BJ (cell line): Measurements from ENCODE around the gene SACS. TPM values are rescaled to one million over a fixed set of nuclear protein-coding genes. Genes with fewer than 3 reads are reported as not detected.
A peak's percentile ranks its signal among the peaks of the same experiment; 100 is the strongest.

Source experiments
- CTCF ChIA-PET: fragments of 350-600 bp; formaldehyde crosslinking; extraction: SDS; loops from one replicate; lab custom pipeline; 2021; ENCODE audit warnings: antibody characterized with exemption, inconsistent platforms; lab: Yijun Ruan, JAX
- POLR2A ChIA-PET: fragments of 300-600 bp; sonication (Branson Sonifier 250); formaldehyde crosslinking; extraction: SDS; loops from one replicate; lab custom pipeline; 2021; ENCODE audit warnings: antibody characterized with exemption; lab: Charles Lee
- DNase-seq: peaks from one replicate; pipeline ENCODE4 v3.0.0-alpha.2; 2011; ENCODE audit warnings: low read depth
- H3K27me3 ChIP-seq: 2 replicates; pipeline ENCODE4 v1.6.0; 2011; ENCODE audit warnings: low read length; ENCODE audit not compliant: control insufficient read depth, insufficient read depth
- H3K36me3 ChIP-seq: 2 replicates; pipeline ENCODE4 v1.5.1; 2011; ENCODE audit warnings: low read length; ENCODE audit not compliant: control insufficient read depth, insufficient read depth
- H3K4me3 ChIP-seq: 2 replicates; pipeline ENCODE4 v1.5.1; 2011; ENCODE audit warnings: low read depth, mild to moderate bottlenecking, control low read depth, low read length
- polyA plus RNA-seq: library from polyadenylated mRNA; depleted of rRNA; stranded (reverse); fragments of >200 nt; gene quantifications from 2 replicates; pipeline ENCODE4 v1.2.3, GENCODE V29; 2011
- TF ChIP-seq, protein P1 (sequence below): IDR thresholded peaks from 2 replicates; pipeline ENCODE4 v1.5.1; 2011; ENCODE audit warnings: low read depth, mild to moderate bottlenecking, control low read depth, inconsistent platforms, low read length, moderate library complexity; ENCODE audit not compliant: insufficient read depth

Gene SACS
- polyA plus RNA-seq, 1 experiment: 23.1 TPM

GRCh38 chr13:23384111-23384510 lies 49.4 kb downstream of the SACS start:
- no peak for DNase-seq
- CTCF ChIA-PET: no interaction called here

DNA sequence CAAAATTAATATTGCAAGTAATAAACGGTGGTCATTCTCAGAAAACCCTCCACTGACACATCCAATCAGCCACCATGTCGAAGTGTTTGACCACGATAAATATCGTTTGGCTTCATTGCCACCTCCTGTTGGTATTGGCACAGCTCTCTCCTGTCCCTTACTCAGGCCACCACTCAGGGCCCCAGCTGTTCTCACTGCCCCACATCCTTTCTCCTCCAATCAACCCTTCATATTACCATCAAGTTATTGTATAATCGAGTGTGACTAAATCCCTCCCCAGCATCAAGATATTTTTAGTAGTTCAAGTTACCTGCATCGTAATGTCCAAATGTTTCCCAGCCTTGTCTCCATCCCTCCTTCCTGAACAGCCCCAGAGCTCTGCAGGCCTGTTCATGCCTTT lies 50.4 kb downstream of the SACS start:
- Histone ChIP-seq H3K4me3 (no peak overlapping the region), H3K27me3 (no peaks in the 10 kb centered on the region), H3K36me3 (no peaks in the 10 kb centered on the region)
- DNase-seq: no peak
- TF ChIP-seq, protein P1, sequence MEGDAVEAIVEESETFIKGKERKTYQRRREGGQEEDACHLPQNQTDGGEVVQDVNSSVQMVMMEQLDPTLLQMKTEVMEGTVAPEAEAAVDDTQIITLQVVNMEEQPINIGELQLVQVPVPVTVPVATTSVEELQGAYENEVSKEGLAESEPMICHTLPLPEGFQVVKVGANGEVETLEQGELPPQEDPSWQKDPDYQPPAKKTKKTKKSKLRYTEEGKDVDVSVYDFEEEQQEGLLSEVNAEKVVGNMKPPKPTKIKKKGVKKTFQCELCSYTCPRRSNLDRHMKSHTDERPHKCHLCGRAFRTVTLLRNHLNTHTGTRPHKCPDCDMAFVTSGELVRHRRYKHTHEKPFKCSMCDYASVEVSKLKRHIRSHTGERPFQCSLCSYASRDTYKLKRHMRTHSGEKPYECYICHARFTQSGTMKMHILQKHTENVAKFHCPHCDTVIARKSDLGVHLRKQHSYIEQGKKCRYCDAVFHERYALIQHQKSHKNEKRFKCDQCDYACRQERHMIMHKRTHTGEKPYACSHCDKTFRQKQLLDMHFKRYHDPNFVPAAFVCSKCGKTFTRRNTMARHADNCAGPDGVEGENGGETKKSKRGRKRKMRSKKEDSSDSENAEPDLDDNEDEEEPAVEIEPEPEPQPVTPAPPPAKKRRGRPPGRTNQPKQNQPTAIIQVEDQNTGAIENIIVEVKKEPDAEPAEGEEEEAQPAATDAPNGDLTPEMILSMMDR: no peak
- POLR2A ChIA-PET: no interaction called here
- CTCF ChIA-PET: no interaction called here

More at GRCh38 chr13:23384111-23384510, 49.4 kb downstream of the SACS start:
- TF ChIP-seq, protein P1: no peak
- Histone ChIP-seq H3K4me3 (no peak overlapping the region), H3K27me3 (no peaks in the 10 kb centered on the region), H3K36me3 (no peaks in the 10 kb centered on the region)
- POLR2A ChIA-PET: no interaction called here

GRCh38 chr13:23381866-23382265 lies 51.6 kb downstream of the SACS start:
- DNase-seq: no peak
- Histone ChIP-seq H3K27me3 (no peaks in the 10 kb centered on the region), H3K4me3 (no peak overlapping the region), H3K36me3 (no peaks in the 10 kb centered on the region)
- ChIA-PET CTCF (no interaction called here), POLR2A (no interaction called here)
- TF ChIP-seq, protein P1: no peak

- ChIA-PET CTCF (no interaction called here), POLR2A (no interaction called here)
- H3K36me3 ChIP-seq: no peaks in the 10 kb centered on the region
- TF ChIP-seq, protein P1: no peak
- H3K27me3 ChIP-seq: no peaks in the 10 kb centered on the region
- H3K4me3 ChIP-seq: no peak overlapping the region
- DNase-seq: no peak
These were observed 53.0 kb downstream of the SACS start for GRCh38 chr13:23380534-23380933.

- ChIA-PET POLR2A (no interaction called here), CTCF (interaction anchor here (0.6 to 0.7 kb wide), 2 partner anchors 91 to 576 kb away, joined by 3 read pairs; no protein-coding TSS in a partner anchor)
- TF ChIP-seq, protein P1: no peak
- no peaks in the 10 kb centered on the region for H3K36me3 ChIP-seq
- DNase-seq: peak; percentile 100
- no peak overlapping the region for H3K4me3 ChIP-seq
- no peaks in the 10 kb centered on the region for H3K27me3 ChIP-seq
These were observed 55.4 kb downstream of the SACS start for GRCh38 chr13:23377983-23378632.
